Neuronal stem cell (in vitro differentiated cells): ENCODE results near the gene HDAC4.

ENCODE experiments used
- DNase-seq: peaks from one replicate; pipeline ENCODE4 v3.0.0-alpha.2; 2013; ENCODE audit warnings: low spot score
- H2AFZ ChIP-seq: one replicate; pipeline ENCODE4 v1.6.1; 2013; ENCODE audit warnings: mild to moderate bottlenecking, low read length, inconsistent platforms
- H2AK5ac ChIP-seq: 2 replicates; pipeline ENCODE4 v1.6.1; 2013; ENCODE audit warnings: low read depth, mild to moderate bottlenecking, inconsistent platforms, low read length, moderate library complexity, mixed read lengths
- H2BK120ac ChIP-seq: 2 replicates; pipeline ENCODE4 v1.6.1; 2013; ENCODE audit warnings: low read depth, mild to moderate bottlenecking, inconsistent platforms, low read length, moderate library complexity, mixed read lengths
- H2BK12ac ChIP-seq: one replicate; pipeline ENCODE4 v1.6.1; 2013; ENCODE audit warnings: low read length, inconsistent platforms
- H2BK15ac ChIP-seq: 2 replicates; pipeline ENCODE4 v1.6.1; 2013; ENCODE audit warnings: mild to moderate bottlenecking, low read length, inconsistent platforms, mixed read lengths
- H2BK5ac ChIP-seq: one replicate; pipeline ENCODE4 v1.6.1; 2013; ENCODE audit warnings: inconsistent platforms, mild to moderate bottlenecking, low read length, moderate library complexity
- H3K14ac ChIP-seq: one replicate; pipeline ENCODE4 v1.6.1; 2013; ENCODE audit warnings: low read length, inconsistent platforms
- H3K18ac ChIP-seq: 2 replicates; pipeline ENCODE4 v1.6.1; 2013; ENCODE audit warnings: low read length, inconsistent platforms
- H3K23ac ChIP-seq: 2 replicates; pipeline ENCODE4 v1.6.1; 2013; ENCODE audit warnings: low read depth, mild to moderate bottlenecking, mixed read lengths, low read length, inconsistent platforms; ENCODE audit not compliant: poor library complexity
- H3K27ac ChIP-seq: replicated peaks from 3 replicates; pipeline ENCODE4 v1.5.1; 2013; ENCODE audit warnings: low read length, inconsistent platforms
- H3K27me3 ChIP-seq, 3 experiments: 2 replicates each; pipeline ENCODE4 v1.6.1; 2013; ENCODE audit warnings: low read length in 3 of 3, mild to moderate bottlenecking in 2 of 3, inconsistent platforms in 1 of 3, low read depth in 1 of 3, mixed read lengths in 1 of 3, moderate library complexity in 1 of 3; ENCODE audit not compliant: control insufficient read depth in 3 of 3, insufficient read depth in 3 of 3
- H3K36me3 ChIP-seq, 2 donors: replicated peaks in 1 of 2; 2 replicates each; pipeline ENCODE4 v1.6.1; 2013; ENCODE audit warnings: low read length in 2 of 2; ENCODE audit not compliant: control insufficient read depth in 2 of 2, insufficient read depth in 2 of 2
- H3K4ac ChIP-seq: 2 replicates; pipeline ENCODE4 v1.6.1; 2013; ENCODE audit warnings: inconsistent platforms, mild to moderate bottlenecking, low read length, moderate library complexity
- H3K4me1 ChIP-seq, 2 donors: 1 replicate in 1 of 2; 2 replicates in 1 of 2; pipeline ENCODE4 v1.6.1; 2013; ENCODE audit warnings: low read length in 2 of 2, low read depth in 1 of 2; ENCODE audit not compliant: control insufficient read depth in 2 of 2, insufficient read depth in 1 of 2
- H3K4me2 ChIP-seq: one replicate; pipeline ENCODE4 v1.6.1; 2013; ENCODE audit warnings: mild to moderate bottlenecking, low read length, inconsistent platforms; ENCODE audit not compliant: insufficient read depth, poor library complexity, severe bottlenecking
- H3K4me3 ChIP-seq, 2 donors: 2 replicates each; pipeline ENCODE4 v1.5.1; 2013; ENCODE audit warnings: low read length in 2 of 2, mild to moderate bottlenecking in 2 of 2, inconsistent platforms in 1 of 2, moderate library complexity in 1 of 2
- H3K79me1 ChIP-seq: one replicate; pipeline ENCODE4 v1.6.1; 2013; ENCODE audit warnings: low read depth, mild to moderate bottlenecking, inconsistent platforms, low read length, moderate library complexity
- H3K9ac ChIP-seq: one replicate; pipeline ENCODE4 v1.6.1; 2013; ENCODE audit warnings: mild to moderate bottlenecking, low read depth, low read length, inconsistent platforms; ENCODE audit not compliant: poor library complexity
- H3K9me3 ChIP-seq, 2 donors: replicated peaks in 1 of 2; 2 replicates each; pipeline versions ENCODE3 to v1.6.1; 2013; ENCODE audit warnings: low read length in 2 of 2, mild to moderate bottlenecking in 2 of 2, inconsistent platforms in 1 of 2, low read depth in 1 of 2, mixed read lengths in 1 of 2, moderate library complexity in 1 of 2; ENCODE audit not compliant: control insufficient read depth in 2 of 2, insufficient read depth in 1 of 2
- H4K8ac ChIP-seq: one replicate; pipeline ENCODE4 v1.6.1; 2013; ENCODE audit warnings: low read depth, mild to moderate bottlenecking, inconsistent platforms, low read length, moderate library complexity
- H4K91ac ChIP-seq: one replicate; pipeline ENCODE4 v1.6.1; 2013; ENCODE audit warnings: low read length, low read depth, mild to moderate bottlenecking, inconsistent platforms; ENCODE audit not compliant: poor library complexity
- WGBS, 2 donors: extraction: QIAGEN DNeasy Blood & Tissue Kit; methylation state at CpG; one replicate each; pipeline ENCODE4 v1.1.7; 2013; ENCODE audit warnings: missing lambda C conversion rate in 2 of 2, mixed read lengths in 1 of 2; ENCODE audit not compliant: insufficient read length in 2 of 2, insufficient replicate concordance in 1 of 2; ENCODE audit errors: extremely low coverage in 2 of 2; 5-methylcytosine and 5-hydroxymethylcytosine counted together

The HDAC4 gene

GRCh38 chr2:239019183-239019581 is 381.6 kb downstream of the HDAC4 start:
- no peak overlapping the region for H2BK15ac ChIP-seq
- H2BK5ac ChIP-seq, result no peak overlapping the region
- no peak overlapping the region for H4K91ac ChIP-seq
- H2BK12ac ChIP-seq, result no peak overlapping the region
- peaks cover 1% of the 10 kb centered on the region for H3K79me1 ChIP-seq
- H3K23ac ChIP-seq, result no peak overlapping the region
- no peak overlapping the region for H3K9ac ChIP-seq
- H3K4me1 ChIP-seq, result no peaks in the 10 kb centered on the region
- no peaks in the 10 kb centered on the region for H3K36me3 ChIP-seq
- H3K27ac ChIP-seq, result no peak overlapping the region
- H3K4ac ChIP-seq, result no peak overlapping the region
- H3K18ac ChIP-seq, result peak overlapping the region; percentile 79
- H3K14ac ChIP-seq, result no peak overlapping the region
- no peak overlapping the region for H2AFZ ChIP-seq
- H2AK5ac ChIP-seq, result peak overlapping the region; percentile 13
- H3K27me3 ChIP-seq, result peaks cover 0 to 28% (median 0%) of the 10 kb centered on the region in 3 experiments
- H2BK120ac ChIP-seq, result no peak overlapping the region
- H3K4me3 ChIP-seq, result no peak overlapping the region
- no peak overlapping the region for H4K8ac ChIP-seq
- peaks cover 0 to 2% of the 10 kb centered on the region in 2 donors for H3K9me3 ChIP-seq
- WGBS, 2 donors, result no CpG with 5 or more reads among the region's 6 CpGs
- no peak overlapping the region for H3K4me2 ChIP-seq
- DNase-seq, result no peak

GRCh38 chr2:239018271-239019182 is 382.3 kb downstream of the HDAC4 start:
- Histone ChIP-seq H3K27ac (no peak overlapping the region), H2BK12ac (no peak overlapping the region), H3K4ac (no peak overlapping the region), H3K4me2 (no peak overlapping the region), H3K9ac (no peak overlapping the region), H4K8ac (no peak overlapping the region), H4K91ac (no peak overlapping the region), H3K4me3 (peak overlapping the region in 1 of 2 donors; percentile 39), H3K4me1 (no peaks in the 10 kb centered on the region), H3K18ac (peak overlapping the region; percentile 79), H2AK5ac (peak overlapping the region; percentile 13), H2BK15ac (no peak overlapping the region), H3K9me3 (peaks cover 0 to 2% of the 10 kb centered on the region in 2 donors), H2BK5ac (no peak overlapping the region), H3K27me3 (peaks cover 0 to 32% (median 0%) of the 10 kb centered on the region in 3 experiments), H2AFZ (no peak overlapping the region), H2BK120ac (no peak overlapping the region), H3K79me1 (peaks cover 1% of the 10 kb centered on the region), H3K36me3 (no peaks in the 10 kb centered on the region), H3K23ac (no peak overlapping the region), H3K14ac (no peak overlapping the region)
- no peak for DNase-seq
- no CpG with 5 or more reads among the region's 17 CpGs for WGBS, 2 donors

GRCh38 chr2:239017491-239018098 is 383.2 kb downstream of the HDAC4 start:
- H2BK15ac ChIP-seq, result no peak overlapping the region
- no peak overlapping the region for H4K91ac ChIP-seq
- H2BK5ac ChIP-seq, result no peak overlapping the region
- H3K27ac ChIP-seq, result no peak overlapping the region
- H3K9ac ChIP-seq, result no peak overlapping the region
- no peak for DNase-seq
- no peak overlapping the region for H2AK5ac ChIP-seq
- no peak overlapping the region for H3K4ac ChIP-seq
- peak overlapping the region in 1 of 2 donors; percentile 34 for H3K4me3 ChIP-seq
- no peak overlapping the region for H2BK12ac ChIP-seq
- no peak overlapping the region for H3K23ac ChIP-seq
- H3K14ac ChIP-seq, result no peak overlapping the region
- H3K9me3 ChIP-seq, result peaks cover 0 to 2% of the 10 kb centered on the region in 2 donors
- H3K4me2 ChIP-seq, result no peak overlapping the region
- H2AFZ ChIP-seq, result no peak overlapping the region
- H3K27me3 ChIP-seq, result peaks cover 0 to 32% (median 0%) of the 10 kb centered on the region in 3 experiments
- no peaks in the 10 kb centered on the region for H3K4me1 ChIP-seq
- H3K36me3 ChIP-seq, result no peaks in the 10 kb centered on the region
- no peak overlapping the region for H3K18ac ChIP-seq
- no peak overlapping the region for H4K8ac ChIP-seq
- H2BK120ac ChIP-seq, result no peak overlapping the region
- no CpG with 5 or more reads among the region's 12 CpGs for WGBS, 2 donors
- peaks cover 1% of the 10 kb centered on the region for H3K79me1 ChIP-seq
